ENCODE data around the gene ZAR1. TPM values are rescaled to one million over a fixed set of nuclear protein-coding genes. Genes with fewer than 3 reads are reported as not detected.

ZAR1 gene
- polyA plus RNA-seq, 1 donor (not counting 4 experiments of a cell fraction or from before 2014, with no cell fraction given), result not detected

DNA sequence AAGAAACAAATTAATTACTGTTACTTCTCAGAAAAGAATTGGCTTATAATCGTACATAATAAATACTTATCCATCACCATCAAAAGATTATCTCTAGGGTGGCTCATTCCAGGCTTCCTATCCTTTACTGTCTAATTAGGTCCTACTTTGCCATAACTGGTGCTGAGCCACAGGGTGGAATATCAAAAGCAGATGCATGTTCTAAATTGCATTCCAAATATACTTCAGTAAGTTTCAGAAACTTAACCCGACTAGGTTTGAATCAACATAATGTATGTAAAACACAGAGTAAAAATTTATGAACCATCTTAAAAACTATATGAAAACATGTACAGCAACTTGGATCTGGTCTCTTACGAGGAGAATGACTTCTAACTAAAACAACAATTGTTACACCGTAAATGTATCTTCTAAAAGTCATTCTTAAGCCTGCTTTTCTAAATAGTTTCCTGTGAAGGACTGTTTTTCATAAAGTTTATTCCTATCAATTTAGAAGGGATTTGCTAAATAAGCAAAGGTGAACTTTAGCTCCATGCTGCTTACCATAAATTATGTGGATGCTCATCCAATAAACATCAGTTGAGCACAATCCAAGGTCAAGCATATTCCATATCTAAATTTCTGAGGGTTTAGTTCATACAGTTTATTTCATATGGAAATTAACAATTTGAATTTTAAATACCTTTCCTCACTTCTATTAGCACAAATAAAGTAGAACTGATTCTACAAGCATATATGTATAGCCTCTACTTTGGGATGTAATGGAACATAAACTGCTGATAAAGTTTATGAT lies 13.4 kb downstream of the ZAR1 start:
- Histone ChIP-seq H2AFZ (ENCODE audit: control insufficient read depth, low read length) (no peak overlapping the region), H3K27me3 (ENCODE audit: control insufficient read depth, extremely low read depth, insufficient read depth, low read length) (no peaks in the 10 kb centered on the region), H3K4me1 (ENCODE audit: control insufficient read depth, extremely low read depth, insufficient read depth, low read length) (no peaks in the 10 kb centered on the region), H3K79me2 (ENCODE audit: control insufficient read depth, insufficient read depth, low read length) (no peaks in the 10 kb centered on the region), H3K4me3 (ENCODE audit: control insufficient read depth in 2 of 3, extremely low read depth in 1 of 3, insufficient read depth in 2 of 3, low read depth in 1 of 3, low read length in 3 of 3) (no peak overlapping the region), H3K4me2 (ENCODE audit: control insufficient read depth, extremely low read depth, insufficient read depth, low read depth, low read length) (no peak overlapping the region), H3K9me1 (ENCODE audit: control insufficient read depth, extremely low read depth, insufficient read depth, low read length) (no peaks in the 10 kb centered on the region), H3K36me3 (ENCODE audit: control insufficient read depth in 2 of 2, extremely low read depth in 1 of 2, insufficient read depth in 2 of 2, low read length in 2 of 2) (peaks cover 9 to 18% of the 10 kb centered on the region in 2 experiments), H3K27ac (ENCODE audit: control insufficient read depth, insufficient read depth, low read length) (no peak overlapping the region), H4K20me1 (ENCODE audit: control insufficient read depth, extremely low read depth, insufficient read depth, low read length) (no peaks in the 10 kb centered on the region), H3K9ac (ENCODE audit: control insufficient read depth, extremely low read depth, insufficient read depth, low read length) (no peak overlapping the region), H3K9me3 (ENCODE audit: control insufficient read depth, low read depth, low read length) (no peaks in the 10 kb centered on the region)
- dilution Hi-C loops (cut with MboI; ENCODE audit: extremely low pct_ligation_motif_present, low sequenced_read_pairs), result no loop called here
- DNase-seq (ENCODE audit: low read depth, low spot score) (no peak), FAIRE-seq (no peak)
- TF ChIP-seq EZH2 (IDR thresholded peaks at IDR 0.05; ENCODE audit: low read length), result no peak
- TF ChIP-seq, protein P1, sequence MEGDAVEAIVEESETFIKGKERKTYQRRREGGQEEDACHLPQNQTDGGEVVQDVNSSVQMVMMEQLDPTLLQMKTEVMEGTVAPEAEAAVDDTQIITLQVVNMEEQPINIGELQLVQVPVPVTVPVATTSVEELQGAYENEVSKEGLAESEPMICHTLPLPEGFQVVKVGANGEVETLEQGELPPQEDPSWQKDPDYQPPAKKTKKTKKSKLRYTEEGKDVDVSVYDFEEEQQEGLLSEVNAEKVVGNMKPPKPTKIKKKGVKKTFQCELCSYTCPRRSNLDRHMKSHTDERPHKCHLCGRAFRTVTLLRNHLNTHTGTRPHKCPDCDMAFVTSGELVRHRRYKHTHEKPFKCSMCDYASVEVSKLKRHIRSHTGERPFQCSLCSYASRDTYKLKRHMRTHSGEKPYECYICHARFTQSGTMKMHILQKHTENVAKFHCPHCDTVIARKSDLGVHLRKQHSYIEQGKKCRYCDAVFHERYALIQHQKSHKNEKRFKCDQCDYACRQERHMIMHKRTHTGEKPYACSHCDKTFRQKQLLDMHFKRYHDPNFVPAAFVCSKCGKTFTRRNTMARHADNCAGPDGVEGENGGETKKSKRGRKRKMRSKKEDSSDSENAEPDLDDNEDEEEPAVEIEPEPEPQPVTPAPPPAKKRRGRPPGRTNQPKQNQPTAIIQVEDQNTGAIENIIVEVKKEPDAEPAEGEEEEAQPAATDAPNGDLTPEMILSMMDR (optimal IDR thresholded peaks at IDR 0.05 in 1 of 3, IDR thresholded peaks at IDR 0.05 in 1 of 3, conservative IDR thresholded peaks at IDR 0.05 in 1 of 3; ENCODE audit: extremely low read depth in 1 of 3, insufficient read depth in 2 of 3, low read length in 3 of 3), result no peak

DNA sequence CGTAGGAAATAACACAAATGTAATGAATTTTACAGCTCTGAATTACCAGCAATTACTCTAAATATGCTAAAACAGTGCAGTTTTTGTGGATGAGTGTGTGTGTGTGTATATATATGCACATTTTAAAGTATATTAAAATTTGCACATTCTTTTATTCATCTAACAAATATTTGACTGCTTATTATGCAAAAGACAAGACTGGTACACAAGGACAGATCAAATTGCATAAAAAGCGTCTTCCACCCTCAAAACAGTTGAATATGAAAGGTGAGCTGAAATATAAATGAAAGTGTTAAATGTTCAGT lies 13.9 kb downstream of the ZAR1 start:
- Histone ChIP-seq H3K27me3 (ENCODE audit: control insufficient read depth, extremely low read depth, insufficient read depth, low read length) (no peaks in the 10 kb centered on the region), H3K9me1 (ENCODE audit: control insufficient read depth, extremely low read depth, insufficient read depth, low read length) (no peaks in the 10 kb centered on the region), H3K4me2 (ENCODE audit: control insufficient read depth, extremely low read depth, insufficient read depth, low read depth, low read length) (no peak overlapping the region), H3K4me1 (ENCODE audit: control insufficient read depth, extremely low read depth, insufficient read depth, low read length) (no peaks in the 10 kb centered on the region), H3K27ac (ENCODE audit: control insufficient read depth, insufficient read depth, low read length) (no peak overlapping the region), H3K36me3 (ENCODE audit: control insufficient read depth in 2 of 2, extremely low read depth in 1 of 2, insufficient read depth in 2 of 2, low read length in 2 of 2) (peaks cover 11 to 16% of the 10 kb centered on the region in 2 experiments), H3K4me3 (ENCODE audit: control insufficient read depth in 2 of 3, extremely low read depth in 1 of 3, insufficient read depth in 2 of 3, low read depth in 1 of 3, low read length in 3 of 3) (no peak overlapping the region), H3K9ac (ENCODE audit: control insufficient read depth, extremely low read depth, insufficient read depth, low read length) (no peak overlapping the region), H4K20me1 (ENCODE audit: control insufficient read depth, extremely low read depth, insufficient read depth, low read length) (no peaks in the 10 kb centered on the region), H3K79me2 (ENCODE audit: control insufficient read depth, insufficient read depth, low read length) (no peaks in the 10 kb centered on the region), H3K9me3 (ENCODE audit: control insufficient read depth, low read depth, low read length) (no peaks in the 10 kb centered on the region), H2AFZ (ENCODE audit: control insufficient read depth, low read length) (no peak overlapping the region)
- dilution Hi-C loops (cut with MboI; ENCODE audit: extremely low pct_ligation_motif_present, low sequenced_read_pairs), result no loop called here
- FAIRE-seq, result no peak
- no peak for DNase-seq (ENCODE audit: low read depth, low spot score)
- TF ChIP-seq, protein P1 (optimal IDR thresholded peaks at IDR 0.05 in 1 of 3, IDR thresholded peaks at IDR 0.05 in 1 of 3, conservative IDR thresholded peaks at IDR 0.05 in 1 of 3; ENCODE audit: extremely low read depth in 1 of 3, insufficient read depth in 2 of 3, low read length in 3 of 3), result no peak
